Activated naive CD4-positive, alpha-beta T cell treated with Interleukin-2 at 50 U/mL for 16 hours (primary cell): ENCODE data around the gene STKLD1.

Source experiments
- DNase-seq: peaks from one replicate; pipeline ENCODE4 v3.0.0-alpha.2; 2020

STKLD1 gene

GRCh38 chr9:133420392-133420827, 44.2 kb downstream of the STKLD1 start:
- DNase-seq = no peak

- peak; percentile 46 for DNase-seq
Observed at GRCh38 chr9:133421615-133422542, 45.7 kb downstream of the STKLD1 start, which contains the start of gene ADAMTS13. ADAMTS13 (plus strand) TSS chr9:133422367; CDS start chr9:133422444, 77 bp downstream.

DNA sequence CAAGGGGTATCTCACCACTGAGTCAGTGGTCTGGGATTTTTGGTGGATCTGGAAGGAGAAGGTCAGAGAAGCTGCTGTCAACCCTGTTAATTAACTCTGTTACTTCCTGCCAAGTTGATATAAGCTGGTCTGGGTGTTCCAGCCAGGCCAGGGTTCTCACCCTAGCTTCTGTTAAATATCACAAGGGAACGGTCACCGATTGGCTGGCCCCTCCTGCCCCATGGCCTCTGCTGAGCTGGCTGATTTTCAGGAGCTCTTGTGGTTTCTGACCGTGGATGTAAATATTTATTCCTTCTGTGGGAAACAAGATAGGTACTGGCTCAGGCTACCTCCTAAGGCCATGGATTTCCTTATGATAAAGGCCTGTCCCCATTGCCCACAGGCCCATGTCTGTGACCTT, 47.0 kb downstream of the STKLD1 start:
- no peak for DNase-seq

GRCh38 chr9:133424187-133424586, 48.0 kb downstream of the STKLD1 start:
- no peak for DNase-seq

- no peak for DNase-seq
Observed at GRCh38 chr9:133425049-133425632, 49.0 kb downstream of the STKLD1 start.

GRCh38 chr9:133426011-133426410, 49.8 kb downstream of the STKLD1 start:
- no peak for DNase-seq

DNA sequence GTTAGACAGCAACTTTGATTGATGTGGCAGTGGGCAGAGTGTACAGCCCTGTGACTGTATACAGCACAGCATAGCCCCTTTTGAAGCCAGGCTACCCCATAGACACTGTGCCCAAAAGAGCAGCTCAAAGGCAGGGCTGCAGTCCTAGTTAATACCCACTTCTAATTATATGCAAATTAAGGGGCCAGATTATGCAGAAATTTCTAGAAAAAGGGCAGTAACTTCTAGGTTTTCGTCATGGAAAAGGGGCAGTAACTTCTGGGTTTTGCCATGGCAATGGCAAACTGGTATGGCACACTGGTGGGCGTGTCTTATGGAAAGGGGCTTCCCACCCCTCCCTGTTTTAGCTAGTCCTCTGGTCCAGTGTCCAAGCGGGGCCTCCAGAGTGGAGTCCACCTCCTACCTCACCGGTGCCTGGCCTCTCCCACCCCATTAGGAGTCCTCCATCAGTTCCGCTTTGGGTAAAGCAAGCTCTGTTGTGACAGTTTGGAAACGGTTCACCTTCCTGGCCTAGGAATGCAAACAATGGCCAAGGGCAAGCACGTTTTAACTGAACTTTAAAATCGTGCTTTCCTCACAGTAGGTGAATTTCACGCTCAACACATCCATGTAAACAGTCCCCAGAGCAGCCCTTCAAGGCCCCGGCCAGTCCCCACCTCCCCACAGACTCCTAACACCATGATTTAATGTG, 51.6 kb downstream of the STKLD1 start:
- no peak for DNase-seq

- DNase-seq = no peak
Observed at GRCh38 chr9:133428617-133429101, 52.5 kb downstream of the STKLD1 start.

DNA sequence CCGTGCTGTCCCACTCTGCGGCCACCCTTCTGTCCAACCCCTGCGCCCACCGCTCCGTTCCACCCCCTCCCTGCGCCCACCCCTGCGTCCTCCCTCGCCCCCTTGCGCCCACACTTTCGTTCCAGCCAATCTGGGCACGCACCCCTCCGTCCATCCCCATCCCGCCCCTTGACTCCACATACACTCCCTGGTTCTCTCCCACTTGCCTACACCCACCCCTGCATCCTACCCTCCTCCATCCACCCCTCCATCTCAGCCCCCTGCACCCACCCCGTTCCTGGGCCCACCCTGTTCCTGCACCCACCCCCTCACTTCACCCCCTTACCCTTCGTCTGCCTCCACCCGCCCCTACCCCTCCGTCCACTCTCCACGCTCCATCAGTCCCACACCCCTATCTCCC, 53.0 kb downstream of the STKLD1 start:
- DNase-seq = no peak

GRCh38 chr9:133429641-133430161, 53.5 kb downstream of the STKLD1 start:
- DNase-seq = peak; percentile 14

DNA sequence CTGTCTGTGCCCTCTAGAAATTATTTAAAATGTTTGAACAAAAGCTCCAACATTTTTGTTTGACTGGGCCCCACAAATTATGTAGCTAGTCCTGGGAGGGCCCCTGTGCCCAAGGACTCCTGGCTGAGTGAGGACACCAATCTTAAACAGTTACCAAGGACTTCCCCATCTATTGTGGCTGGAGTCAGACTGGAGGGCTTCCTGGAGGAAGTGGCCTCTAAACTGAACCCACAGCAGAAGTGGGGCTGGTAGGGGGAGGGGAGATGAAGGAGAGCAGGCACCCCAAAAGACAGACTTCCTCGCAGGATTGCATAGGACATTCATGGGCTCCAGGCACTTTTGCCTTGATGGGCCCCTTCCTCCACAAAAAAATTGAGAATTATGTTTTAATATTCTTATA, 54.1 kb downstream of the STKLD1 start:
- no peak for DNase-seq

- DNase-seq = no peak
Observed at GRCh38 chr9:133433351-133433843, 57.2 kb downstream of the STKLD1 start.

GRCh38 chr9:133436681-133437080, 60.5 kb downstream of the STKLD1 start:
- no peak for DNase-seq

DNA sequence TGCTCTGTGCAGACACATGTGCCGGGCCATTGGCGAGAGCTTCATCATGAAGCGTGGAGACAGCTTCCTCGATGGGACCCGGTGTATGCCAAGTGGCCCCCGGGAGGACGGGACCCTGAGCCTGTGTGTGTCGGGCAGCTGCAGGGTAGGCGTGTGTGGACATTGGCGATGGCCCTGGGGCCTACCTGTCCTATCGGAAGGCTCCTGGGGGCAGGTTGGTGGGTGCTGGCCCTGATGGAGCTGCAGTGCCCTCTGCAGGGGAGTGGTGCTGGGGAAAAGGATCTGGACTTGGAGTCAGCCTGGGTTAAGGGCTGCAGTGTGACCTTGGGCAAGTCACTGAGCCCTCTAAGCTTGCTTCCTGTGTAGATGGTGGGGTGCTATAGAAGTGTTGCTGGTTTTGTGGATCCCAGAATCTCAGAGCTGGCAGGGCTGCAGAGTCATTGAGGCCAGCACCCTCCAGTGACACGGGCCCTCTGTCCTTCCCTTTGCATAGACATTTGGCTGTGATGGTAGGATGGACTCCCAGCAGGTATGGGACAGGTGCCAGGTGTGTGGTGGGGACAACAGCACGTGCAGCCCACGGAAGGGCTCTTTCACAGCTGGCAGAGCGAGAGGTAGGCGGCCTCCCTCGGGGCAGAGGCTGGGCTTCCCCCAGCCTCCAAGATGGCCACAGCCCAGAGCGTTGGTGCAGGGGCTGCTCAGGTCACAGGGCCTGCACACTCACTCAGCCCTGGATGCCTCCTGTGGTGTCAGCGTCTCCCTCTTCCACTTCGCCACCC, 61.8 kb downstream of the STKLD1 start:
- no peak for DNase-seq

DNA sequence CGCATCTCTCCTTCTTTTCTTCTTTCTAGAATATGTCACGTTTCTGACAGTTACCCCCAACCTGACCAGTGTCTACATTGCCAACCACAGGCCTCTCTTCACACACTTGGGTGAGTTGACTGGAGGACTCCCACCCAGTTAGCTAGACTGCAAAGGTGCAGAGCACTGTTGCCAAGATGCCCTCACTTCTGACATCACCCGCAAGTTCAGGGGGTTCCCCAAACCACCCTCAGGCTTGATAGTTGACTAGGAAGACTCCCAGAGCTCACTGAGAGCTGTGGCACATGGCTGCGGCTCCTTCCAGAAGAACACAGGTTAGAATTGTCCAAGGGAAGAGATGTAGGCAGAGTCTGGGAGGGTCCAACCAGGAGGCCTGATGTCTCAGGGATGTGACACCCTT, 63.2 kb downstream of the STKLD1 start:
- DNase-seq = no peak

DNA sequence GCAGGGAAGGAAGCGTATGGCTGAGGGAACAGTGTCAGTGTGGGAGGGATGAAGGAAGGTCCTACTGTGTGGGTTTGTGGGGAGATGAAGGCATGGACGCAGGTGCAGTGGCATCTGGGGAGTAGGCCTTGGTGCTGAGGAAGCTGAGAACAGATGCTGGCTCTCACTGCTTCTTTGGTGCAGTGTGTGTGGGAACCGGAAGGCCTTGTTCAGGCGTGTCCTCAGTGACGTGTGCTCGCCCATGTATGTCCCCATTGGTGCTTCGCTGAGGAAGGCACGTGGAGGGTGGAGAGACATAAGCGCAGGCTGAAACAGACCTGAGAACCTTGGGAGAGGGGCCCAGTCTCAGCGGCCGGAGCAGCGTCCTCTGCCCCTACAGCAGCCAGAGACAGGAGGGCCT, 64.7 kb downstream of the STKLD1 start:
- DNase-seq = no peak

DNA sequence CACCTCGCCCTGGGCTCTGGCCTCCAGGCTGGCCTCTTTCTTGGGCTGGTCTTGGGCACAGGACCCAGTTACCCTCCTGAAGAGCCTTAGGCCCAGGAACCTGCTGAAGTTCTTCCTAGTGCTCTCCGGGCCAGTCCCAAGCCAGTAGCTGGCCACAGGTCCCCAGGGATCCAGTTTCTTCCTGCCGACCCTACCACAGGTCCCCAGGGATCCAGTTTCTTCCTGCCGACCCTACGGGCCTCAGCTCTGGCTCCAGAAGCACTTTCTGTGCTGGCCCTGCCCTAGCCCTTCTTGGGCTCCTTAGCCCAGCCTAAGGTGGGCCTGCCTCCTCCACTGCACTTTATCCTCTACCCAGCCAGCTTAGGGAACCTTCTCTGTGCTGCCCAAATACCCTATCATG, 65.4 kb downstream of the STKLD1 start:
- no peak for DNase-seq

- DNase-seq = no peak
Observed at GRCh38 chr9:133443248-133443647, 67.1 kb downstream of the STKLD1 start.

- no peak for DNase-seq
Observed at GRCh38 chr9:133443982-133444381, 67.8 kb downstream of the STKLD1 start.

DNA sequence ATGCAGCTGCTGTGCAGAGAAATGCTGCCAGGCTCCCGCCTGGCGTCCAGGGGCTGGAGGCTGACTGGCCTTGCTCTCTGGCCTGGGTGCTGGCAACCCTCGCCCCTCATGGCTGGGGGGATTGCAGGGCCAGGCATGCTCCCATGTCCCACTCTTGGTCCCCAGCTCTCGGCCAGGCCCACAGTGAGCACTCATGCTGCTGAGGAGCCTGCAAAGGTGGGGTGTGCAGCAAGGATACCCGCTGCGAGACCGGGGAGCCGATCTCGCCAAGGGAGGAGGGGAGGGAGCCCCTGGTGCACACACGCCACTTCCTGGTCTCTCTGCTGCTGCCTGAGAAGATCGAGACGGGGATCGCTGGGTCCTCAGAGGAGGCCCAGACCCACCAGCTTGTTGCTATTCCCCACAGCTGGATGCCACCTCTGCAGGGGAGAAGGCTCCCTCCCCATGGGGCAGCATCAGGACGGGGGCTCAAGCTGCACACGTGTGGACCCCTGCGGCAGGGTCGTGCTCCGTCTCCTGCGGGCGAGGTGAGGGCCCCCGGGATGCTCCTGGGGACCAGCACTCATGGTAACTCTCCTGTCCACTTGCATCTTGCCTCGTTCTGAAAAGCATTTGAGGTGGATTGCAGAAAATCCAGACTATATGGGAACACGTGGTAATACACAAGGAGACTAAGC, 69.3 kb downstream of the STKLD1 start:
- no peak for DNase-seq

DNA sequence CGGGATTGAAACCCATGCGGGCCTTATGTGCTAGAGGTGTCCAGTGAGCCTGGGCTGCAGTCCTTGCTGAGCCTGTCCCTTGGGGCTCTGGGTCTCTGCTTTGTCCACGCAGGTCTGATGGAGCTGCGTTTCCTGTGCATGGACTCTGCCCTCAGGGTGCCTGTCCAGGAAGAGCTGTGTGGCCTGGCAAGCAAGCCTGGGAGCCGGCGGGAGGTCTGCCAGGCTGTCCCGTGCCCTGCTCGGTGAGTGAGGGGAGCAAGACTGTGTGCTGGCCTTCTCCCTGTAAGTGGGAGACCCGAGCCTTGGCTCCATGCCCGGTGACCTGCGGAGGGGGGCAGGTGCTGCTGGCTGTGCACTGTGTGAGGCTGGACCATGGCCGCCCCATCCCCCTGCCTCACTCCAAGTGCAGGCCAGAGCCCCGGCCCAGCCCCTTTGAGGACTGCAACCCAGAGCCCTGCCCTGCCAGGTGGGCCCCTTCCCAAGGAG, 72.4 kb downstream of the STKLD1 start:
- no peak for DNase-seq
